Neutrophil (primary cell): ENCODE measurements around the gene CDH13.

Source experiments
- H3K27ac ChIP-seq: fragments of 200-600 bp; sonication (generic); 2 replicates; pipeline ENCODE4 v1.5.1; 2016; ENCODE audit warnings: mild to moderate bottlenecking, moderate library complexity
- H3K27me3 ChIP-seq: fragments of 200-600 bp; sonication (generic); 2 replicates; pipeline ENCODE4 v1.6.0; 2016; ENCODE audit warnings: mild to moderate bottlenecking
- H3K36me3 ChIP-seq: fragments of 200-600 bp; sonication (generic); 2 replicates; pipeline ENCODE4 v1.5.1; 2017
- H3K4me1 ChIP-seq, 2 experiments: fragments of 200-600 bp in 1 of 2; sonication (generic) in 1 of 2; 1 replicate in 1 of 2; 2 replicates in 1 of 2; pipeline versions ENCODE4 v1.5.1 to v1.6.1; 2013 to 2016; ENCODE audit warnings: low read depth in 1 of 2, low read length in 1 of 2, mild to moderate bottlenecking in 1 of 2, moderate library complexity in 1 of 2; ENCODE audit not compliant: control insufficient read depth in 1 of 2, insufficient read depth in 1 of 2
- H3K4me3 ChIP-seq, 2 experiments: fragments of 200-600 bp in 1 of 2; sonication (generic) in 1 of 2; 1 replicate in 1 of 2; 2 replicates in 1 of 2; pipeline ENCODE4 v1.5.1; 2013 to 2016; ENCODE audit warnings: low read depth in 1 of 2, low read length in 1 of 2, mild to moderate bottlenecking in 1 of 2, moderate library complexity in 1 of 2
- H3K9me3 ChIP-seq: fragments of 200-600 bp; sonication (generic); 2 replicates; pipeline ENCODE4 v1.5.1; 2016
- CTCF ChIP-seq: fragments of 200-600 bp; sonication (generic); IDR thresholded peaks from 2 replicates; pipeline ENCODE4 v1.5.1; 2016; ENCODE audit warnings: antibody characterized with exemption

Gene CDH13

DNA sequence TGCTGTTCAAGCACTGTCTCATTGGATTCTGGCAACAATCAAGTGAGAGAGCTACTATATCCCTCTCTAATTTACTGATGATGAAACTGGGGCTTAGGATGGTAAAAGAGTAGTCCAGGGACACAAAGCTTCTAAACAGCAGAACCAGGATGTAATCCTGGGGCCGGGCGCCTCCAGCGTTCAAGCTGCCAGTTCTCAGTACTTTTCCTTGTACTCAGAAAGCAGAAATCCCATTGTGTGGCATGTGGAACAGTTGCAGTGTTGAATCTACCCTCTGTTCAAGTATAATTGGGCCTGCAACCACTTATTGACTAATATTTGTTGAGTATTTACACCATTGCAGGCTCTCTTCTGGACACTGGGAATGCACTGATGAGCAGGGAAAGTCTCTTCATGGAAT, 14.5 kb upstream of the CDH13 start:
- H3K27me3 ChIP-seq: no peaks in the 10 kb centered on the region
- H3K4me1 ChIP-seq: no peaks in the 10 kb centered on the region
- no peak overlapping the region for H3K4me3 ChIP-seq
- H3K36me3 ChIP-seq: no peaks in the 10 kb centered on the region
- H3K27ac ChIP-seq: no peak overlapping the region
- no peak for TF ChIP-seq CTCF
- H3K9me3 ChIP-seq: no peaks in the 10 kb centered on the region

GRCh38 chr16:82616356-82616755, 10.4 kb upstream of the CDH13 start:
- no peaks in the 10 kb centered on the region for H3K9me3 ChIP-seq
- H3K36me3 ChIP-seq: no peaks in the 10 kb centered on the region
- H3K27ac ChIP-seq: no peak overlapping the region
- H3K4me3 ChIP-seq: no peak overlapping the region
- no peak for TF ChIP-seq CTCF
- H3K4me1 ChIP-seq: no peaks in the 10 kb centered on the region
- no peaks in the 10 kb centered on the region for H3K27me3 ChIP-seq

DNA sequence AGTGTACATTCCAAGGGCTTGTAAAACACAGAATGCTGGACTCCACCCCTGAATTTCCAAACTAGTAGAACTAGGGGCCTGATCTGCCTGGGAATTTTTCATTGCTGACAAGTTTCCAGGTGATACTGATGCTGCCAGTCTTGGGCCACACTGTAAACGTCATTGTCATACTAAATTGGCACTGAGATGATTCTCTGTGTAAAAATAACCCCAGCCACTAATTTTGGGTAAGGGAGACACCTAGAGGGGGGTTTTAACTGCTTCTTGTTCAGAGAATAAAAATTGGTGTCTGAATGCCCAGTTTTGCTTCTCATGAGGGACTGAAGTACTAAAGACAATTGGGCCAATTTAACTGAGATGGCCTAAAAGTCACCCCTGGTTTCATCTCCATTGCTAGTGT, 5.0 kb upstream of the CDH13 start:
- Histone ChIP-seq H3K27me3 (peaks cover 31% of the 10 kb centered on the region), H3K9me3 (no peaks in the 10 kb centered on the region), H3K36me3 (no peaks in the 10 kb centered on the region), H3K27ac (no peak overlapping the region), H3K4me3 (no peak overlapping the region), H3K4me1 (no peaks in the 10 kb centered on the region)
- TF ChIP-seq CTCF: no peak

DNA sequence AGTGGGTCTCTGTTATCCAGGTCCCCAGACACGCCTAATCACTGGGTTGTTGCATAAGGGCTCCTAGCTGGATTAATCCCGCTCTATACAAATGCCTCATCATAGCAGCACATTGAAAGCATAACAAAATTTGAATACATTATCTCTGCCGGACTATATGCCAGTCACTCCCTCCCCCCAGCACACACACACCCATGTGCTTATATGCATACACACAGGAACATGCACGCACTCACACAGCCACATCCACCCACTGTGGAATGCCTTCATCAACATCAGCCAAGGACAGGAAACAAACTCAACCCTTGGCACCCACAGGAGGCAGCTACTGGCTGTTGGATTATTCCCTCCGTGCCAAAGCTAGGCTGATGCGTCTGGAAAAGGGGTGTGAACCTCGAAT, 3.5 kb upstream of the CDH13 start:
- Histone ChIP-seq H3K4me3 (no peak overlapping the region), H3K4me1 (no peaks in the 10 kb centered on the region), H3K36me3 (no peaks in the 10 kb centered on the region), H3K27me3 (peaks cover 46% of the 10 kb centered on the region), H3K27ac (no peak overlapping the region), H3K9me3 (no peaks in the 10 kb centered on the region)
- TF ChIP-seq CTCF: no peak

DNA sequence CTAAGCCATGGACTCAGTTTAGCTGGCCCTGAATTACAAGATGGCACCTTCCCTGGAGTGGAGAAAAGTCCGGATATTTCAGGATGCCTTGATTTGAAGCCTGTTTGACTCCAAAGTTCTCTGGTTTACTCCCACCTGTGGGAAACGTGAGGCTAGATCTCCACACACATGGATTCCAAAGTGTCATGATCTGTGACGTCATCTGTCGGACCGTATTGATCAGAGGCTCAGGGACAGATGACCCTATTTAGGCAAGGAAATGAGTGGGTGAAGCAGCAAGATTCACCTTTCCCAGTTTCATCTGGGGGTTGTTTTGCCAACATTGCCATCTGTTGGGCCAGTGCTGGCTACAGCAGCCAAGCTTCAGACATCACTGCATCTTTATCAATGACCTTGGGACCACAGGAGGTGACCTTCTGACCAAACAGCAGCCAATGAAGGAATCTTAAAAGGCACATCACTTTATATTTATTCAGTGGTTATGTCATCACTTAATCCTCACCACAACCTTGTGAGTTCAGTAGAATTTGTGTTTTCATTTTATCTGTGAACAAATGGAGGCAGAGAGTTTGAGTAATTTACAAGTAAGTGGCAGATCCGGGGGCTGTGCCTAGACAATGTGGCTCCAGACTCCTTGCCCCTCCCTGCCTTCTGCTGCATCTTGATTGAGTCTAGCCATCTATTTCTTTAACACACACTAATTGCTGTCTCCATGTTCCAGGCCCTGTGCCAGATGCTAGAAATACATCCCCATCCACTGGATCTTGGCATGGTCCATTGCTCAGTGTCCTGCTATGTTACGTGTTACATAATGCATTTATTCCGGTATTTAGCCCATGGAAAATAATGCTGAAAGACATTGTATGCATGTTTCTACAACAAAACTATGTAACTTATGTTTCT, 1.5 kb upstream of the CDH13 start:
- H3K4me3 ChIP-seq: no peak overlapping the region
- H3K27me3 ChIP-seq: peaks cover 67% of the 10 kb centered on the region

More for the DNA sequence above, 1.5 kb upstream of the CDH13 start:
- H3K27ac ChIP-seq: no peak overlapping the region
- no peaks in the 10 kb centered on the region for H3K4me1 ChIP-seq
- no peaks in the 10 kb centered on the region for H3K9me3 ChIP-seq
- H3K36me3 ChIP-seq: no peaks in the 10 kb centered on the region
- no peak for TF ChIP-seq CTCF
